CD4-positive, alpha-beta T cell (primary cell): ENCODE measurements around the gene BCS1L. TPM values are rescaled to one million over a fixed set of nuclear protein-coding genes. Genes with fewer than 3 reads are reported as not detected.
A peak's percentile ranks its signal among the peaks of the same experiment; 100 is the strongest.

Source experiments
- ATAC-seq: fragments of 200-7000 bp; cut with Tn5 transposase; one replicate; pipeline ENCODE4 v1.10.0; 2022; ENCODE audit warnings: mild to moderate bottlenecking; ENCODE audit not compliant: poor library complexity
- CTCF ChIA-PET: fragments of 350-600 bp; sonication (Branson Sonifier 250); formaldehyde crosslinking; loops from one replicate; lab custom pipeline; 2021; ENCODE audit warnings: antibody characterized with exemption, inconsistent platforms; lab: Charles Lee
- POLR2A ChIA-PET: fragments of 350-600 bp; sonication (Branson Sonifier 250); formaldehyde crosslinking; loops from one replicate; lab custom pipeline; 2021; ENCODE audit warnings: antibody characterized with exemption, inconsistent platforms; lab: Charles Lee
- DNase-seq, 14 experiments: peaks; one replicate each; pipeline ENCODE4 v3.0.0-alpha.2; 2013 to 2020; ENCODE audit warnings: mixed read lengths in 2 of 14
- H3K27ac ChIP-seq, 2 donors: one replicate each; pipeline versions ENCODE4 v1.5.1 to v1.7.0; 2013; ENCODE audit warnings: low read length in 2 of 2, low read depth in 1 of 2, mild to moderate bottlenecking in 1 of 2
- H3K27me3 ChIP-seq, 2 experiments: 1 replicate in 1 of 2; 2 replicates in 1 of 2; pipeline versions ENCODE4 v1.6.1 to v1.7.0; 2013; ENCODE audit warnings: low read length in 2 of 2, control low read depth in 1 of 2, mild to moderate bottlenecking in 1 of 2, moderate library complexity in 1 of 2; ENCODE audit not compliant: insufficient read depth in 2 of 2, control insufficient read depth in 1 of 2
- H3K36me3 ChIP-seq: one replicate; pipeline ENCODE4 v1.6.1; 2013; ENCODE audit warnings: low read length, control low read depth; ENCODE audit not compliant: insufficient read depth
- H3K4me1 ChIP-seq: one replicate; pipeline ENCODE4 v1.6.1; 2013; ENCODE audit warnings: low read length, control low read depth; ENCODE audit not compliant: insufficient read depth
- H3K4me3 ChIP-seq: one replicate; pipeline ENCODE4 v1.5.1; 2013; ENCODE audit warnings: mild to moderate bottlenecking, low read length, moderate library complexity
- H3K9me3 ChIP-seq, 2 experiments: 1 replicate in 1 of 2; 2 replicates in 1 of 2; pipeline versions ENCODE4 v1.6.1 to v1.7.0; 2013; ENCODE audit warnings: low read length in 2 of 2, mild to moderate bottlenecking in 2 of 2, control low read depth in 1 of 2, moderate library complexity in 1 of 2; ENCODE audit not compliant: control insufficient read depth in 1 of 2, insufficient read depth in 1 of 2
- H3K27ac Mint-ChIP-seq: one replicate; pipeline ENCODE4 v1.8.0; 2020; ENCODE audit warnings: mixed read lengths
- H3K27me3 Mint-ChIP-seq: one replicate; pipeline ENCODE4 v1.8.0; 2021; ENCODE audit warnings: mixed read lengths
- H3K36me3 Mint-ChIP-seq: one replicate; pipeline ENCODE4 v1.8.0; 2021; ENCODE audit warnings: low read depth, mixed read lengths
- H3K4me1 Mint-ChIP-seq: one replicate; pipeline ENCODE4 v1.8.0; 2021; ENCODE audit warnings: low read depth, mixed read lengths
- H3K4me3 Mint-ChIP-seq: one replicate; pipeline ENCODE4 v1.8.0; 2020; ENCODE audit warnings: mild to moderate bottlenecking, mixed read lengths
- H3K9me3 Mint-ChIP-seq: one replicate; pipeline ENCODE4 v1.8.0; 2020; ENCODE audit warnings: mixed read lengths
- intact Hi-C, 2 experiments: fragments of 100-400 bp; cut with DNase I in 1 of 2; cut with micrococcal nuclease in 1 of 2; formaldehyde crosslinking; loops; one replicate each; pipeline versions ENCODE4 v1.15.1 to v1.9.0; 2023 to 2025; cut with DNase I, micrococcal nuclease
- total RNA-seq, 174 experiments: library from RNA in 2 of 174; stranded (reverse) in 2 of 174; gene quantifications; one replicate each; pipeline ENCODE4 v1.2.3 and lab custom pipeline; 2021 to 2026
- TF ChIP-seq, protein P1 (sequence below): fragments of 200-600 bp; IDR thresholded peaks from one replicate; pipeline ENCODE4 v1.8.0; 2022; ENCODE audit warnings: antibody characterized with exemption, mild to moderate bottlenecking

The BCS1L gene
- total RNA-seq, 2 experiments from 2014 or later: 11.4 to 12.7 TPM

DNA sequence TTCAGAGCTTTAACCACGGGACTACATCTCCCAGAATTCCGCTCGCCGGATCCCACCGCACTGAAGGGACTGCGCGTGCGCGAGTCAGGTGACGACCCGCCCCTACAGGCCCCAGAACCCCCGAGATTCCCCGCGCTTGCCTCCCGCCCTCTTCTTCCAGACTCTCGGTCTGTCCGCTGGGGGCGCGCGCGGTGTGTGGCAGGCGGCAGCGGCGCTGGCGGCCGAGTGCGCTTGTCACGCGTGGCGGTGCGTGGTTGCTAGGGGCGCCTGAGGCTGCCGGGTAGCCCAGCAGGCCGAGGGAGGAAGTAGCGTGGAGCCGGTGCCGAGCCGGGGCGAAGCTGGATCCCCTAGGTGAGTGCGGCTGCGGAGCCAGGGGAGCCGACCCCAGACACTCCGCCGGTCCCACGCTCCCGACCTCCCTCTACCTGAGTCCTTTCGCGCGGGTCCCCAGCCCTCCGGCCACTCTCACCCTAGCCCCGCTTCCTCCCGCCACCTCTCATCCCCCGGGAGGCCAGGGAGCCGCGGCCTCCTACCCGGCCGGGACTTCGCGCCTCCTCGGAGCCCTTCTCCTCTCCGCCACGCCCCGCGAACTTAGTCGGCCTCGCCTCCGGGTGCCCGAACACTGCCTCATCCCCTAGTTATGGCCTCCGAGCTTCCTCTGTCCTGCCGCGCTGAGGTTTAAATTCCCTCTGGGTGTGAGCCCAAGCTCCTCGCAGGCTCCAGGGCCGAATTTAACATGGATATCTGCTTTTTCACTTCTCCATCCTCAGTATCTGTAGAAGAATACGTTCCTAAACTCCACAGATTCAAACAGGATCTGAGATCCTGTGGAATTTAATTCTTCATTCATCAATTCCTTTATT, 51.4 kb downstream of the BCS1L start, which contains the start of gene TTLL4:
TTLL4 (plus strand) TSS at position 149 of the 863 bp plus-strand sequence. CDS start 26,842 bp downstream, outside the sequence.
- Histone ChIP-seq H3K9me3 (no peaks in the 10 kb centered on the region), H3K36me3 (no peaks in the 10 kb centered on the region), H3K4me1 (peaks cover 22% of the 10 kb centered on the region), H3K27ac (peak within 1 kb of the TSS; percentile 66 to 87), H3K4me3 (peak within 1 kb of the TSS; percentile 96), H3K27me3 (peaks cover 0 to 6% of the 10 kb centered on the region in 2 experiments)
- ATAC-seq (peak; percentile 98), DNase-seq (peak; percentile 97 to 99 (median 99))
- intact Hi-C loops: loop anchor here (1.0 to 10.0 kb wide), 11 partner anchors 39 to 886 kb away; partner anchors contain the start of genes RNF25 (in 2 of the 2), STK36 (in 2 of the 2), BCS1L (in 1 of the 2) and CNOT9 (in 1 of the 2)
- Mint-ChIP-seq H3K27ac (peak within 1 kb of the TSS; percentile 91), H3K36me3 (peaks cover 11% of the 10 kb centered on the region), H3K9me3 (no peaks in the 10 kb centered on the region), H3K4me1 (peaks cover 26% of the 10 kb centered on the region), H3K27me3 (peaks cover 10% of the 10 kb centered on the region), H3K4me3 (peak within 1 kb of the TSS; percentile 99)
- POLR2A ChIA-PET: interaction anchor here (1.0 to 2.3 kb wide), 6 partner anchors 11 to 315 kb away, joined by 3 to 15 read pairs (median 5); partner anchors contain the start of genes BCS1L, RNF25, STK36 and ZNF142
- CTCF ChIA-PET: interaction anchor here (0.6 to 3.1 kb wide), 26 partner anchors 8 to 681 kb away, joined by 3 to 25 read pairs (median 4); partner anchors contain the start of genes AAMP, BCS1L, DNPEP and PNKD
- TF ChIP-seq, protein P1, sequence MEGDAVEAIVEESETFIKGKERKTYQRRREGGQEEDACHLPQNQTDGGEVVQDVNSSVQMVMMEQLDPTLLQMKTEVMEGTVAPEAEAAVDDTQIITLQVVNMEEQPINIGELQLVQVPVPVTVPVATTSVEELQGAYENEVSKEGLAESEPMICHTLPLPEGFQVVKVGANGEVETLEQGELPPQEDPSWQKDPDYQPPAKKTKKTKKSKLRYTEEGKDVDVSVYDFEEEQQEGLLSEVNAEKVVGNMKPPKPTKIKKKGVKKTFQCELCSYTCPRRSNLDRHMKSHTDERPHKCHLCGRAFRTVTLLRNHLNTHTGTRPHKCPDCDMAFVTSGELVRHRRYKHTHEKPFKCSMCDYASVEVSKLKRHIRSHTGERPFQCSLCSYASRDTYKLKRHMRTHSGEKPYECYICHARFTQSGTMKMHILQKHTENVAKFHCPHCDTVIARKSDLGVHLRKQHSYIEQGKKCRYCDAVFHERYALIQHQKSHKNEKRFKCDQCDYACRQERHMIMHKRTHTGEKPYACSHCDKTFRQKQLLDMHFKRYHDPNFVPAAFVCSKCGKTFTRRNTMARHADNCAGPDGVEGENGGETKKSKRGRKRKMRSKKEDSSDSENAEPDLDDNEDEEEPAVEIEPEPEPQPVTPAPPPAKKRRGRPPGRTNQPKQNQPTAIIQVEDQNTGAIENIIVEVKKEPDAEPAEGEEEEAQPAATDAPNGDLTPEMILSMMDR: peak; percentile 87

DNA sequence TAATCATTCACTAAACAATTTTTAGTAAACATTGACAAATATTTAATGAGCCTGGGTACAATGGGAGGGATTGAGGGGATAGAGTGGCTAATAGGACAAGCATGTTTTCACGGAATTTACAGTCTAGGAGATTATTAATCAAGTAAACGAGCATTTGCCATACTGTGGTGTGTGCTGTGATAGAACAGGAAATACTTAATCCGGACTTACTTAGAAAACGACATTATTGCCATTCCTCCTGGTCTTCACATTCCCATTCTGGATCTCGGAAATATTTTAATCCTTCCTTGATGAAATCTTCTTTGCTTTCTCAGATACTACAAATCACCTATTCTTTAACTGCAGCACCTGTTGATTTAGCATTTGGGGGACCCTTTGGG, 52.1 kb downstream of the BCS1L start:
- Histone ChIP-seq H3K4me1 (peaks cover 22% of the 10 kb centered on the region), H3K27ac (peak overlapping the region in 1 of 2 donors; percentile 87), H3K9me3 (no peaks in the 10 kb centered on the region), H3K27me3 (peaks cover 0 to under 1% of the 10 kb centered on the region in 2 experiments), H3K36me3 (no peaks in the 10 kb centered on the region), H3K4me3 (peak overlapping the region; percentile 96)
- peak overlapping the region; percentile 99 for H3K4me3 Mint-ChIP-seq
- peak overlapping the region; percentile 91 for H3K27ac Mint-ChIP-seq
- peaks cover 13% of the 10 kb centered on the region for H3K36me3 Mint-ChIP-seq
- H3K4me1 Mint-ChIP-seq: peaks cover 26% of the 10 kb centered on the region
- no peak for ATAC-seq
- CTCF ChIA-PET: interaction anchor here (1.6 to 3.1 kb wide), 7 partner anchors 11 to 676 kb away, joined by 5 to 25 read pairs (median 9); partner anchors contain the start of genes BCS1L, DNPEP, RNF25 and STK36
- peaks cover 8% of the 10 kb centered on the region for H3K27me3 Mint-ChIP-seq
- POLR2A ChIA-PET: interaction anchor here (1.4 to 2.3 kb wide), 3 partner anchors 40 to 136 kb away, joined by 4 to 15 read pairs (median 15); partner anchors contain the start of genes BCS1L, RNF25, STK36 and ZNF142
- TF ChIP-seq, protein P1: no peak
- intact Hi-C loops: loop anchor here (1.0 to 10.0 kb wide), 10 partner anchors 39 to 886 kb away; partner anchors contain the start of genes RNF25 (in 2 of the 2), STK36 (in 2 of the 2), BCS1L (in 1 of the 2) and CNOT9 (in 1 of the 2)
- DNase-seq: peak in 1 of 14 experiments; percentile 13
- H3K9me3 Mint-ChIP-seq: no peaks in the 10 kb centered on the region

Other genes starting within 250 kb of the BCS1L start
- under 1 TPM; 0.20 to 0.33 TPM for gene VIL1, start 240.6 kb upstream of the BCS1L start, total RNA-seq
- 10 to 100 TPM; 20.2 to 24.4 TPM for gene USP37, start 91.3 kb upstream of the BCS1L start, total RNA-seq
- 10 to 100 TPM; 62.8 to 66.8 TPM for gene CNOT9, start 90.8 kb upstream of the BCS1L start, total RNA-seq
- gene PLCD4, start 51.8 kb upstream of the BCS1L start, total RNA-seq: under 1 TPM; 0.25 to 0.77 TPM
- gene ZNF142, start 60 bp upstream of the BCS1L start, total RNA-seq: 10 to 100 TPM; 40.3 to 44.2 TPM
- 10 to 100 TPM; 18.0 to 18.6 TPM for gene RNF25, start 12.3 kb downstream of the BCS1L start, total RNA-seq
- 10 to 100 TPM in 1 of 2 experiments, 1 to 10 TPM in 1; 9.8 to 12.7 TPM for gene STK36, start 12.4 kb downstream of the BCS1L start, total RNA-seq
- 10 to 100 TPM in 1 of 2 experiments, 1 to 10 TPM in 1; 7.3 to 10.8 TPM for gene TTLL4, start 51.2 kb downstream of the BCS1L start, total RNA-seq
- under 1 TPM in 1 of 2 experiments, not detected in 1; 0.28 TPM for gene CYP27A1, start 122.5 kb downstream of the BCS1L start, total RNA-seq
- gene PRKAG3, start 172.1 kb downstream of the BCS1L start, total RNA-seq: not detected
- gene WNT6, start 200.1 kb downstream of the BCS1L start, total RNA-seq: not detected
- gene WNT10A, start 221.2 kb downstream of the BCS1L start, total RNA-seq: 1 to 10 TPM; 4.8 to 6.6 TPM